NB4 (cell line): ENCODE data around the gene LRIT3.

Source experiments
- DNase-seq: peaks from one replicate; pipeline ENCODE4 v3.0.0; 2010; ENCODE audit warnings: low read depth
- H3K4me3 ChIP-seq: one replicate; pipeline ENCODE4 v1.5.1; 2011; ENCODE audit warnings: mild to moderate bottlenecking, low read depth, low read length, moderate library complexity
- MAX ChIP-seq: IDR thresholded peaks from 2 replicates; pipeline ENCODE4 v1.6.1; 2011; ENCODE audit warnings: low read depth, low read length
- MYC ChIP-seq: IDR thresholded peaks from 2 replicates; pipeline ENCODE4 v1.6.1; 2011; ENCODE audit warnings: low read depth, low read length
- POLR2A ChIP-seq: IDR thresholded peaks from 2 replicates; pipeline ENCODE4 v1.6.1; 2011; ENCODE audit warnings: mild to moderate bottlenecking; ENCODE audit not compliant: insufficient read length; ENCODE audit errors: extremely low read depth
- TF ChIP-seq, protein P1 (sequence below): IDR thresholded peaks from one replicate; pipeline ENCODE4 v1.5.1; 2012; ENCODE audit warnings: low read depth, low read length

Gene LRIT3

GRCh38 chr4:109910256-109910655 lies 62.3 kb downstream of the LRIT3 start:
- no peak for DNase-seq

GRCh38 chr4:109912706-109913595 lies 65.0 kb downstream of the LRIT3 start, which contains the start of gene EGF:
TSS of gene EGF (plus strand) at chr4:109912883. CDS start at chr4:109913336, 453 bp downstream.
- no peak for TF ChIP-seq MYC
- TF ChIP-seq MAX: no peak
- TF ChIP-seq POLR2A: no peak
- TF ChIP-seq, protein P1, sequence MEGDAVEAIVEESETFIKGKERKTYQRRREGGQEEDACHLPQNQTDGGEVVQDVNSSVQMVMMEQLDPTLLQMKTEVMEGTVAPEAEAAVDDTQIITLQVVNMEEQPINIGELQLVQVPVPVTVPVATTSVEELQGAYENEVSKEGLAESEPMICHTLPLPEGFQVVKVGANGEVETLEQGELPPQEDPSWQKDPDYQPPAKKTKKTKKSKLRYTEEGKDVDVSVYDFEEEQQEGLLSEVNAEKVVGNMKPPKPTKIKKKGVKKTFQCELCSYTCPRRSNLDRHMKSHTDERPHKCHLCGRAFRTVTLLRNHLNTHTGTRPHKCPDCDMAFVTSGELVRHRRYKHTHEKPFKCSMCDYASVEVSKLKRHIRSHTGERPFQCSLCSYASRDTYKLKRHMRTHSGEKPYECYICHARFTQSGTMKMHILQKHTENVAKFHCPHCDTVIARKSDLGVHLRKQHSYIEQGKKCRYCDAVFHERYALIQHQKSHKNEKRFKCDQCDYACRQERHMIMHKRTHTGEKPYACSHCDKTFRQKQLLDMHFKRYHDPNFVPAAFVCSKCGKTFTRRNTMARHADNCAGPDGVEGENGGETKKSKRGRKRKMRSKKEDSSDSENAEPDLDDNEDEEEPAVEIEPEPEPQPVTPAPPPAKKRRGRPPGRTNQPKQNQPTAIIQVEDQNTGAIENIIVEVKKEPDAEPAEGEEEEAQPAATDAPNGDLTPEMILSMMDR: no peak
- H3K4me3 ChIP-seq: no peak within 1 kb of the TSS
- no peak for DNase-seq

More at GRCh38 chr4:109910256-109910655, 62.3 kb downstream of the LRIT3 start:
- TF ChIP-seq MAX: no peak
- TF ChIP-seq, protein P1: no peak
- no peak overlapping the region for H3K4me3 ChIP-seq

GRCh38 chr4:109913596-109914241 lies 65.8 kb downstream of the LRIT3 start:
- no peak for DNase-seq
- H3K4me3 ChIP-seq: no peak overlapping the region
- no peak for TF ChIP-seq MYC
- TF ChIP-seq MAX: no peak
- no peak for TF ChIP-seq POLR2A
- TF ChIP-seq, protein P1: no peak

DNA sequence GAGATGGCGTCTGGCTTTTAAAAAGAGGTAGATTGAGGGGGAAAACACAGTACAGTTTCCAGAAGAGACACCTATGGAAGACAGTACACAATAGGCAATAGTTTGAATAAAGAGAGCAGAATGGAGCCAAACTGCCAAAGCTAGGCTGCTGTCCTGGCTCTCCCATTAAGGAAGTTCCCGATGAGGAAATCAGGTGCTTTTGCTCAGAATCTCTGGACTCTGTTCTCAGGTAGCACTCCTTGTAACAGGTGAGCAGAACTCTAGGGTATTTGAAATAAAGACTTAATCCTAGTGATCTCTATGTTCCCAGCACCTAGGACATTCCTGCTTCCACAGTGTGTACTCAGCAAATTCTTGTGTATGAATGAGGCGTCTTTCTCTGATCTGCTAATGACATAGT lies 66.4 kb downstream of the LRIT3 start:
- TF ChIP-seq POLR2A (no peak), MYC (no peak), MAX (no peak)
- TF ChIP-seq, protein P1: no peak
- DNase-seq: no peak
- no peak overlapping the region for H3K4me3 ChIP-seq

- H3K4me3 ChIP-seq: no peak overlapping the region
- TF ChIP-seq POLR2A (no peak), MYC (no peak), MAX (no peak)
- TF ChIP-seq, protein P1: no peak
- DNase-seq: no peak
Measured at GRCh38 chr4:109915385-109916026, 67.6 kb downstream of the LRIT3 start.
